Measurements from ENCODE around the gene FGD6.

- TF ChIP-seq EZH2 (IDR thresholded peaks at IDR 0.05; ENCODE audit: insufficient read depth, poor library complexity, severe bottlenecking) (no peak), EZH2phosphoT487 (IDR thresholded peaks at IDR 0.05; ENCODE audit: insufficient read depth, low read depth) (no peak)
These were observed 18.4 kb downstream of the FGD6 start for GRCh38 chr12:95198914-95199313.
